LNCAP (cell line): Measurements from ENCODE around the gene FAM107B.

Experiments
- TF ChIP-seq, protein P1 (sequence below): fragments of 450-650 bp; IDR thresholded peaks from 2 replicates; pipeline ENCODE4 v1.5.1; 2017; ENCODE audit warnings: mild to moderate bottlenecking

Gene FAM107B

DNA sequence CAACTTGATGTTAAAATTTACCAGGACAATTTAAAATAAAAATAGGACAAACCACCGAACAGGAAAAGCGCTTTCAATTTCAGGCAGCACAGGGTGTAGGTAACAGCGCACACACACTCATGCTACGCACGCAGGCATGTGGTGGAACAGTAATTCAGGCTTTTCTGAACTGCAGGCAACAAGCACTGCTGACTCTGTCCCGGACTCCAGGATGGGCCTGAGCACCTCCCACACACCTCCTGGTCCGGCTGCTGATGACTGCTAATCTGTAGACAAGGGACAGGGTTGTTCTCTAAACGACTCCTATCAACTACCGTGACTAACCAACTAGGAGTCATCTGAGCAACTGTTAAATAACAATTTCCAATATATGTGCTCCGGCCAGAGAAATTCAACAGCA, 251.4 kb downstream of the FAM107B start:
- TF ChIP-seq, protein P1, sequence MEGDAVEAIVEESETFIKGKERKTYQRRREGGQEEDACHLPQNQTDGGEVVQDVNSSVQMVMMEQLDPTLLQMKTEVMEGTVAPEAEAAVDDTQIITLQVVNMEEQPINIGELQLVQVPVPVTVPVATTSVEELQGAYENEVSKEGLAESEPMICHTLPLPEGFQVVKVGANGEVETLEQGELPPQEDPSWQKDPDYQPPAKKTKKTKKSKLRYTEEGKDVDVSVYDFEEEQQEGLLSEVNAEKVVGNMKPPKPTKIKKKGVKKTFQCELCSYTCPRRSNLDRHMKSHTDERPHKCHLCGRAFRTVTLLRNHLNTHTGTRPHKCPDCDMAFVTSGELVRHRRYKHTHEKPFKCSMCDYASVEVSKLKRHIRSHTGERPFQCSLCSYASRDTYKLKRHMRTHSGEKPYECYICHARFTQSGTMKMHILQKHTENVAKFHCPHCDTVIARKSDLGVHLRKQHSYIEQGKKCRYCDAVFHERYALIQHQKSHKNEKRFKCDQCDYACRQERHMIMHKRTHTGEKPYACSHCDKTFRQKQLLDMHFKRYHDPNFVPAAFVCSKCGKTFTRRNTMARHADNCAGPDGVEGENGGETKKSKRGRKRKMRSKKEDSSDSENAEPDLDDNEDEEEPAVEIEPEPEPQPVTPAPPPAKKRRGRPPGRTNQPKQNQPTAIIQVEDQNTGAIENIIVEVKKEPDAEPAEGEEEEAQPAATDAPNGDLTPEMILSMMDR, result no peak

DNA sequence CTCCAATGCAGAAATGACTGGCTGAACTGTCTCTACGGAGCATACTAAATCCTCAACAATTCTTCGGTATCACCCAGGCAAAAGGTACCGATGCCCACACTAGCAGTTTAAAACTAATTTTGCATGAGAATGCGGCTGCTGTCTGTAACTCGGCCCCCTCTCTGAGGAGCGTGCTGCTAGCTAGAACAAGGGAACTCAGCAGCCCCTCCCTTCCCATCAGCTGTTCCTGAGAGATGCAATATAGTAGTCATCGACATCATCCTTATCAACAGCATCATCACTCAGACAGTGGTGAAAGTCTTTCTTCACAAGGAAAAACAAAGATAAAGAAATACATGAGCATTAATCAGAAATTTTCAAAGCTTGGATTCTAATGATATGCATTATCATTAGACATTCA, 254.9 kb downstream of the FAM107B start:
- TF ChIP-seq, protein P1, result no peak

DNA sequence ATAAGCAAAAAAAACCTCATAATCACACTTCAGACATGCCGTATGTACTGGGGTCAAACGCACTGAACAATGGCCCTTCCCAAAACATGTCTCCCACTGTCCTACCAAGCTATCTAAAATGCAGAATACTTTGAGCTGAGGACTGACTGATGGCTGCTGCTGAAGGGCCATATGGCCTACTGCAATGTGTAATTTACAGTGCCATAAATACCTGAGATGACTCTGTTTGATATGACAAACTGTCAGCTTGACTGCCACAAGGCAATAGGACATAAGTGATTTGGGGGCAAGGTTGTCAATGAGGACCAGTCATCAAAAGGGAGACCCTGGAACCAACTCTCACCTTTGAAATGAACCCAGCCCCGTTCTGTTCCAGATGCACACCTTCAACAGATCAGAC, 256.5 kb downstream of the FAM107B start:
- TF ChIP-seq, protein P1, result no peak

DNA sequence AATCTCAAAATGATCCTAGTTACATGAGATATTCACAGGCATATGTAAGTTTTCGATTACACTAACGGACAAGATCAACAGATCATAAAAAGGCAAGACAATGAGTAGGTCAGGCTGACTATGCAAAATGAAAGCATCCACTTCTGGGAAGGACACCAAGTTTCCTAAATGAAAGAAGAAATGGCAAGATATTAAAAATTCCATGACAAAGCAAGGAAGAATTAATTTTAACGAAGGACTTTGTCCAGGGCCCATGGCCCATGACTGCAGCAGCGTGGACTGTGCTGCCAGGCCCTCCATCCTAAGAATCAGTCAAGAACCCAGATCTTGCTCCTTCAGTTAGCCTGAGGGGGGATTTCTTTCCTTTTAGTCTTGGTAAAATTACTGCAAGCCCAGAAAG, 261.6 kb downstream of the FAM107B start:
- TF ChIP-seq, protein P1, result no peak

DNA sequence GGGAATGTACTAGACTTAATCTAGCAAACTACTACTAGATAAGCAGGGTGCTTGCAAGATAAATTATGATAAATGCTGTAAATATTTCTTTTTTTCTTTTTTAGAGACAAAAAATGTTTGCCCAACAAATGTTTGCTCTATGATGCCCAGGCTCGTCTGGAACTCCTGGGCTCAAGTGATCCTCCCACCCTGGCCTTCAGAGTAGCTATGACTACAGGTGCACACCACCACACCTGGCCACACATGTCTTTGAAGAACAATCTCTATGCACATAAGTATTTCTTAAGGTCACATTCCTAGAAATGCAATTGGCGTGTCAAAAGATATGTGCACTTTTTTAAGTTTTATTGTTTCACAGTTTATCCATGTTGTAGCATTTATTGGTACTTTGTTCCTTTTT, 264.4 kb downstream of the FAM107B start:
- TF ChIP-seq, protein P1, result no peak

DNA sequence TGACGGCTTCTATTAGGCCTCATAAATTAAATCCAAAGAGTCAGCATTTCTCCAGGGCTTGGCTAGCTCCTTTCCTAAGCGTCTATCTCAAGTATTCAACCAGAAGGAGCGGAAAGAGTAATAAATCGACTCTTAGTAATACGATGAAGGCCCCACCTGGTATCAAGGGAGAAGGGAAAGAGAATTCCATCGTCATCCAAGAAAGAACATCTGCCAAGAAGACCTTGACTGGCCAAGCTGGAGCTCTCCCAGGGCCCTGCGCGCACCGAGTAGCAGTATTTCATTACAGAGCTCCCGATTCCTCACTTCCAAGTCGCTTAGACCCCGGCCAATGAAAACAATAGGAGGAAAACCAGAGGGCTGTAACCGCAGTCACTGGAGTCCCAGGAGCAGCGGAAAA, 266.0 kb downstream of the FAM107B start:
- TF ChIP-seq, protein P1, result no peak

DNA sequence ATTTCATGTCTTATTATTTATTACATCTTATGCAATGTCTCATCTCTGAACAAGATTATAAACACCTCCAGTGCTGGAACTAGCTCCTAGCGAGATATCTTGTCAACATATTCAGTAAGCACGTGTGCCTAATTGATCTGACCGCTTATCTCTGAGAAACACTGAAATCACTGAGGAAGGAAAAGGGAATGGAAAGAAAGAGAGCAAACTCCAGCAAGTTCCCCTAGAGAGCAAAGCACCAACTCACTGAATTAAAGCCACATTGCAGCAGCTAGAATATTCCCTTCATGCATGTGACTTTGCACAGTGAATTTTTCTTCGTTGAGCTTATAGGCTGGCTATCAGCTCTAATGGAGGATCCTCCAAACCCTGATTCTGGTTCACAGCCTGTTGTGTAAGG, 266.9 kb downstream of the FAM107B start:
- TF ChIP-seq, protein P1, result no peak

DNA sequence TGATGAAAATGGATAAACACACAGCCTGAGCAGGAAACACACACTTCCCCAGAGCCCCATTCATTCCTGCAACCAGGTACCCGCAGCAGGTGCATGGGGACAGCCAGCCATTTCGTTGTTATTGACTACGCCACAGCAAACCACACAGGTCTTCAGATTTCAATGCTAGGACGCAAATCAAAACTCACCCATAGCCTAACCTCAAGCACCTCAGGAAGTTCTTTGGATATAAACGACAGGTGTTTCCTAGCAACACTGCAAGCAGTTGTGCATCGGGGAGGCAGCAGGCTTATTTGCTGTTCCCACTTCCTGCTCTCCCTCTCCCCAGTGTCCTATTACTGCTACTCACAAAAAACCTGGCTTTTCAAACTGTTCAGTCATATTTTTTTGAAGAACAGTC, 267.5 kb downstream of the FAM107B start:
- TF ChIP-seq, protein P1, result no peak
